GM12892 (cell line): ENCODE measurements around the gene NHLH2. TPM values are rescaled to one million over a fixed set of nuclear protein-coding genes. Genes with fewer than 3 reads are reported as not detected.

Experiments used
- DNase-seq: peaks from one replicate; pipeline ENCODE4 v3.0.0; 2011; ENCODE audit not compliant: insufficient read length
- FAIRE-seq: peaks from 2 replicates; lab custom pipeline; 2011; peaks lifted over from hg19 to GRCh38; lab: Jason Lieb, UNC
- POLR2A ChIP-seq: IDR thresholded peaks from 2 replicates; pipeline ENCODE4 v1.6.1; 2011; ENCODE audit warnings: low read depth, low read length, control low read depth
- POLR2AphosphoS5 ChIP-seq: IDR thresholded peaks from 2 replicates; pipeline ENCODE4 v1.6.1; 2011; ENCODE audit warnings: low read depth, low read length, control low read depth
- TAF1 ChIP-seq: IDR thresholded peaks from 2 replicates; pipeline ENCODE4 v1.6.1; 2011; ENCODE audit warnings: low read depth, mild to moderate bottlenecking, control low read depth, low read length, borderline replicate concordance
- polyA plus RNA-seq: library from polyadenylated mRNA; unstranded; fragments of >200 nt; gene quantifications from one replicate; pipeline ENCODE4 v1.2.1, GENCODE V29; 2012; ENCODE audit warnings: missing spikeins, inconsistent platforms; ENCODE audit not compliant: missing spikeins

NHLH2 gene
- not detected for polyA plus RNA-seq

DNA sequence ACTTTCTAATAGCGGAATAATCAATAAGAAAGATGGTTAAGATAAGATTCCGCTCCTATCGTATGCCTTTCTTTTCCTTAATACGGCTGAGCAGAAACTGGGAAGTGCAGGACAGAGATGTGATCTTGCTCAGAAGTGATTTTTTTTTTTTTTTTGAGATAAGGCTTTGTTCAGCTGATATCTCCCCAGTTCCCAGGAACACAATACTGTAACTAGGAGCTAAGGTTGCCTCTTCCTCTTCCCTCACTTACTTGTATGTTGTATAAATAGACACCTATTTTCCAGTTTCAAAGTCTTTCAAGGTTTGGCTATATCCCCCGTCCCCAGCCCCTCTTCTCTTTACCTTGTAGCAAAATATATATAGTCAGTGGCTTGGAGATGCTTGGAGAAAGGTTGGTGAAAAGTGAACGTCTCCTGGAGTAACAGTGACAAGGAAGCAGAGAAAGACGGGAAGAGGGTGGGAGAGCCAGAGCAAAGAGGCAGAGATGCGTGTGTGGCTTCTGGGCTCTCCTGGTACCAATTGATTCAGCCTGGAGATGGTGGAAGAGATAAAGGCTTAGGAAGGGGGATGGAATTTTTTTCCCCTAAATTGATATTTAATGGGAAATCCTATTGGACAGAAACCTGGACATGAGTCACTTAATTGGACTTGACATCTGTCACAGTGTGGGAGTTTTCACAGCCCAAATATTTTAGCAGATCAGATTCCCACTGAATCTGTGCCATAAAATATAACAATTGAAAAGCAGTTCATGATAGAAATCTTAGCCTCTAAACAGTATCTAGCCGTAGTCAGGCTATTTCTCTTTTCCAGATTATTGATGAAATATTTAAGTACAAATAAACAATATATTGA is at the start of gene NHLH2:
NHLH2 (minus strand) TSS at position 522 of the 856 bp plus-strand sequence. CDS start 2,754 bp downstream, outside the sequence.
- DNase-seq (no peak), FAIRE-seq (no peak)
- no peak for TF ChIP-seq POLR2A
- TF ChIP-seq TAF1, result no peak
- no peak for TF ChIP-seq POLR2AphosphoS5

DNA sequence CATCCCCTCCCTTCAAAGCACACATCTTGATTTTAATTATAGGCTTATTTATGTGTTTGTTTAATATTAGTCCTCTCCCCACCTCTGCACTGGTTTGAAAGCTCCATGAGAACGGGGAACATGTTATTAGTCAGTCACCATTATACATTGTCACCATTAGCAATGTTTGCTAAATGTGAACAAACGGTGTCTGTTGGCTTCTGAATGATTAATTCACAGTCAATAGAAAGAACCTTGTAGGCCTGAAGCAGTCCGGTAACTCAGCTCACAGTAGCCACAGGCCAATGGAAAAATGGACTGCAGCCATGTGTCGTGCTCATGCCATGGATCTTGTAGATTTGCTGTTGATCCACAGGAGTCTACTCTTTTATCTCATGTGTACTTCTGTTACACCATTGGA is 49.7 kb upstream of the NHLH2 start:
- no peak for TF ChIP-seq POLR2AphosphoS5
- TF ChIP-seq POLR2A, result no peak
- no peak for TF ChIP-seq TAF1
- FAIRE-seq (no peak), DNase-seq (no peak)

DNA sequence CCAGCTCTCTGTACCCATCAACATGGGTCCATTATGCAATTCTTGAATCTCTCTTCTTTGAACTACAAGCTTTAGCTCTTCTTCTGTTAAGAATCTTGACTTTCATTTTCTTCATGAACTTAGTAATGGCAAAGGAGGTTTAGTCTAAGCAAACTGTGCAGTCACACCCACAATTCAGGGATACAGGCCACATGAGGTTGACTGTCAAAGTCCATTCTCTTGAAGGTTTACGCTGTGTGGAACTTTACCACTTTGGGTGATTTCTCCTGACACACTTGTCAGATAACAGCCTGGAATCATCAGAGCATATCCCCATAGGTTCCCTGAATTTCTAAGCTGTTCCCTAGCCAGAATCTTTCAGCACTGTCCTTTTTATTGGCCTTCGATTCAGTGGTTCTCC is 48.0 kb upstream of the NHLH2 start:
- no peak for FAIRE-seq
- TF ChIP-seq POLR2AphosphoS5 (no peak), TAF1 (no peak), POLR2A (no peak)
- DNase-seq, result no peak

DNA sequence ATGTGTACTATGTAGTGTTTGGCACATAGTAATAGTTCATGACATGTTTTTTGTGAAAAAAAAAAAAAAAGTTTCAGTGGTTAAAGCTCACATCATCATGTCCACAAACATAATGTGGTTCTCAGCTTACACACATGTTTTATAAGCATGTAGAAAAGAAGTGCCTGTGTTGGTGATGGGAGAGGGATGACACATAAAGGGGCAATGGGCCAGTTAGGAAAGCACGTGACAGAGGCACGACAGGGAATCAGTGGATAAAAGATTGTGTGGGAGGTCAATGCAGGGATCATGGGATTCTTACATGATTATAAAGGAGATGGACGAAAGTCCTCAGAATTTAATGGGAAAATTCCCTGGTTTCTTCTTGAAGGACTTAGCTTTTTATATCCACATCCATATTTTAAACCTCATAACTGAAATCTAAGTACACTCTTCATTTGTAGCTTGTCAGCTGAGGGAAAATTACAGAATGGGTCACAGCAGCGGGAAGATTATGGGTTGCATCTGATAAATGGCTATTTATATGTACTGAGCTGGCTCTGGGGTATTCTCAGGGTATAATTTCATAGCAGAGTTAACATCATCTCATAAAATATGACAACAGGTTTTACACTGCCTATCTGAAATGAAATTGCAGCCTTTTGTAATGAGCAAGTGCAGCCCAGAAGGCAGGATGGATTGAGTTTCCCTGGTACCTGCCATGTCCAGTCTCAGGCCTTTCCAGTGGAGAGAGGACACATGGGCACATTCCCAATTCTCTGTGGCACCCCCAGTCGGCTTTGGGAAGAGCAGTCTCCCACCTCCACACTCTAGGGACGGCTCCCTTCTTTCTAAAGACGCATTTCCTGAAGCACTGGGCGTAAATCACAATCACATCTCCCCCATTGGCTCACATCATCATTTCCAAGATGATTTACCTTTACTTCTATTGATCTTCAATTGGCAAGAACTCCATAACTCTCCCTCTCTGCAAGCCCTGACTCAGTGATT is 42.3 kb upstream of the NHLH2 start:
- no peak for FAIRE-seq
- TF ChIP-seq POLR2AphosphoS5 (no peak), POLR2A (no peak), TAF1 (no peak)
- no peak for DNase-seq

DNA sequence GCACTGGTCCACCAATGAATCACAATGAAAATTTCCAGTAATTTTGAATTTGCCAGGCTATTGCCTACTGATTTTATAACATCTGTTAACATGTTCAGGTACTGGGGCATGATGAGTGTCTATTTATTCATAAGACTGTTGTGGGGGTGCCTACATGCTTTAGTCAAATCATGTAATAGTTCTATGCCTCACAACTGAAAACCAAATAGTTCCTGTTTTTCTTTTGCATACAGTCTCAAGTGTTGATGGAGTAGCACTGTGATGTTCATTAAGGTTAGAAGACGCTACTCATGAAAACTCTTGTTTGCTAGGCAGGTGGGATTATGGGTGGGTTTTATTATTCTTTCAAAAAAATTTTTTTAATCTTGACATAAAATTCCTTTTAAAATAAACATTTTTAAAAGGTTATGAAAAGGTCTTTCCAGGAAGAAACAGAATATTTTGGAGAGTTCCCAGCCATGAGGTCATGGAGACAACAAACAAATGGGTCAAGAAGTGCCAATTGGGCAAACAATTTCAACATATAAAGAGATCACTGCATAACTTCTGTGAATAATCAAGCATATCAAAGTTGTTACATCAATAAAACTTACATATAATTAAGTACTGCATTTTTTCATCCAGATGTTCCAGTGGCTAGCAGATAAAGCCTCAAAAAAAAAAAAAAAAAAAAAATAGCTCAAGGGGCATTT is 40.2 kb upstream of the NHLH2 start:
- no peak for DNase-seq
- TF ChIP-seq POLR2A, result no peak
- no peak for TF ChIP-seq POLR2AphosphoS5
- TF ChIP-seq TAF1, result no peak
- no peak for FAIRE-seq

DNA sequence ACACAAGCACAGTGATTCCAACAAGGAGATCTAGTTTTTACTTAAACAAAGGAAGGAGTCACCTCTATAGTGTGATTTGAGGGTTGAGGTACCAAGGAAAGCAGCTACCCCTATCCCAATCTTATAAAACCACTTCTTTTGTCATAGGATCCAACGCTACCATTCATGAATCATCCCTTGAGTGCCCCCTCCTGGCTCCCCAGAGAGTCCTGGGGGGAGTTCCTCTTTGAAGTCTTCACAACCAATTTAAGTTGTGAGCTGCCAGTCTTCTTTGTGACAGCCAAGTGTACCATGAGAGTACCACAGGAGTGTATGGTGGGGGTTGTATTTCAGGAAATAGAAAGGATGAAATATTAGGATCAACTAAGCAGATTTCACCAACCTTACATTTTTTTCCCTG is 39.1 kb upstream of the NHLH2 start:
- no peak for TF ChIP-seq TAF1
- TF ChIP-seq POLR2A, result no peak
- no peak for TF ChIP-seq POLR2AphosphoS5
- FAIRE-seq (no peak), DNase-seq (no peak)

DNA sequence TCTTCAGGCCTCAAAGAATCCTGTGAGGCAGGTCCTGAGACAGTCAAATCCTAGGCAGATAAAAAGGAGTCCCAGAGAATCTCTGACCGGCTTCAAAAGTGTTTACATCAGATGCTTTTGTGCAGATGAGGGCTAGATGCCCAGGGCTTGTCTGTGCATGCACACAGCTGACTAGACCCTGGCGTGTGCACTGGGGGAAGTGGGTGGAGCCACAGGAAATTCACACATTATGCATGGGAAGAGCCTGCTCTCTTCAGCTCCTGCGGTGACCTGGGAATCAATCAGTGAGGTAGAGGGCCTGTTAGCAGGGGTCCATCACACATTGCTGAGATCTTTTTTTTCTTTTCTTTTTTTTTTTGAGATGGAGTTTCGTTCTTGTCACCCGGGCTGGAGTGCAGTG is 36.6 kb upstream of the NHLH2 start:
- TF ChIP-seq POLR2A, result no peak
- TF ChIP-seq POLR2AphosphoS5, result no peak
- no peak for TF ChIP-seq TAF1
- DNase-seq, result no peak
- no peak for FAIRE-seq

DNA sequence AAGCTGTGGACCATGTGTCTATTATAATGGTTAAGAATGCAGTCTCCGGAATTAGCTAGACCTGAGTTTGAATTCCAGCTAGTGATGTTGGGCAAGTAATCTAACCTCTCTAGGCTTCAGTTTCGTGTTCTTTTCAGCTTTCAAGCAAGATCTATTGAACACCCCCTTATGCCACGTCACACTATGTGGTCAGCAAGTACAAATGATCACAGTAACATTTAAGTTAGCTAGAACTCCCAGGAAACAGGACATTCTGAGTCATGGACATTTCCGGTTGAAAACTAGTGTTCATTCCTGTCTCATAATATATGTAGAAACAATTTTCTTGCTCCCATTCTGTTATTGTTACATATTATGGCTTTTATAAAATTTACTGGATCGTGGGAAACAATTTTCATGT is 34.0 kb upstream of the NHLH2 start:
- TF ChIP-seq POLR2AphosphoS5, result no peak
- no peak for TF ChIP-seq POLR2A
- TF ChIP-seq TAF1, result no peak
- FAIRE-seq, result no peak
- no peak for DNase-seq

DNA sequence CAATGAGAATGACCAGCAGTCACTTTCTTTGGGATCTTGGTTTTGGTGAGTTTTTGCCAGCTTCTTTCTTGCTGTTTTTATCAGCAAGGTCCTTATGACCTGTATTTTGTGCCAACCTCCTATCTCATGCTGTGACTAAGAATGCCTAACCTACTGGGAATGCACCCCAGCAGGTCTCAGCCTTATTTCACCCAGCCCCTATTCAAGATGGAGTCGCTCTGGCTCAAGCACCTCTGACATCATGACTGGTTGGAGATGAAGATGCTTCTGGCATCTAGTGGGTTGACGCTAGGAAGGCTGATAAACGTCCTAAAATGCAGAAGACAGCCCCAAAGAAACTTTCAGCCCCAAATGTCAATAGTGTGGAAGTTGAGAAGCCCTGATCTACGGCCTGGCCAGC is 33.6 kb upstream of the NHLH2 start:
- FAIRE-seq, result no peak
- no peak for TF ChIP-seq TAF1
- TF ChIP-seq POLR2AphosphoS5, result no peak
- no peak for TF ChIP-seq POLR2A
- DNase-seq, result no peak

DNA sequence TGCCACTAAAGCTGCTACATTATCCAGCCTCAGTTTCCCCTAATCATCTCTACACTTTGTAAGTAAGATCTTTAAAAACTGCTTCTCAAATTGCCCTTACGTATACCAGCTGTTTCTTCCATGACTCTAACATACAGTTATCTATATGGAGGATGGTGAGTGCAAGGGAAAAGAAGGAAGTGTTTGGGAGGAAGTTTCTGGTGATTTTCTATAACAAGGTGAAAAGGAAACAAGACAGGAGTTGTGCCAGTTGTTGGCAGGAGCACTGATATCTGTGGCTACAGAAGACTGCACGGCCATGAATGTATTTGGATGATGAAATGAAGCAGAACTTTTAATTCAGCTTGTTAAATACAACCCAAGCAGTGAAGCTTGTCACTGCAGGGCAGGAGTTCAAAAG is 32.3 kb upstream of the NHLH2 start:
- DNase-seq, result no peak

DNA sequence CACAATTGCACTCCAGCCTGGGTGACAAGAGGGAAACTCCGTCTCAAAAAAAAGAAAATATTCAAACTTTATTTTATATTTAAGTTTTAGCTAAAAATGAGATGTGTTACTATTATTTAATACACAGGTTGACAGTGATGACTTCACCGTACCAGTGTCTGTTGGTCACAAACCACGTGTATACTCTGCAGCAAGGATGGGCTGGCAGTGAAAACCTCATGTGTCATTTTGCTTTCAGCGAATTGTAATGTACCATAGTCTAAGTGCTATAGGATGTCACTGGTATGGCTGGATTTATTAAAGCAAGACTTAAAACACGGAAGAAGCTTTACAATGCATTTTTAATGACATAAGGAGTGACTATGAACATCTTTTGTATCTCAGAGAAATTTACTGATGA is 28.1 kb upstream of the NHLH2 start:
- no peak for DNase-seq
- no peak for TF ChIP-seq TAF1
- no peak for TF ChIP-seq POLR2A
- no peak for TF ChIP-seq POLR2AphosphoS5
- FAIRE-seq, result no peak

More for the DNA sequence above, 32.3 kb upstream of the NHLH2 start:
- FAIRE-seq, result no peak
- TF ChIP-seq TAF1 (no peak), POLR2AphosphoS5 (no peak), POLR2A (no peak)
